ENCODE data around the gene ALS2CL. TPM values are rescaled to one million over a fixed set of nuclear protein-coding genes. Genes with fewer than 3 reads are reported as not detected.

The ALS2CL gene
- polyA plus RNA-seq, 2 of the 4 experiments (the other 2 are of a cell fraction) = 2.3 to 4.0 TPM

- TF ChIP-seq HDAC2 (IDR thresholded peaks at IDR 0.05) (no peak), EP300 (IDR thresholded peaks at IDR 0.05) (no peak), SMC3 (IDR thresholded peaks at IDR 0.05) (no peak), EHMT2 (IDR thresholded peaks at IDR 0.05; ENCODE audit: low read depth) (no peak)
Measured at GRCh38 chr3:46722443-46722842, 29.0 kb upstream of the ALS2CL start (continued).

GRCh38 chr3:46721009-46721408 is 27.5 kb upstream of the ALS2CL start:
- FAIRE-seq = no peak
- ATAC-seq = no peak
- H3K4me3 ChIP-seq = no peak overlapping the region
- CTCF ChIA-PET = interaction anchor here (2.5 kb wide), 2 partner anchors 13 to 15 kb away, joined by 7 to 12 read pairs; no protein-coding TSS in a partner anchor
- TF ChIP-seq HEYL (CRISPR knock-in tag; IDR thresholded peaks at IDR 0.05) (no peak), EP300 (IDR thresholded peaks at IDR 0.05) (no peak), JUNB (IDR thresholded peaks at IDR 0.05) (no peak), ZC3H11A (IDR thresholded peaks at IDR 0.05) (no peak), ESRRA (IDR thresholded peaks at IDR 0.05; ENCODE audit: borderline replicate concordance, low read length) (no peak), HOXB13 (CRISPR knock-in tag; IDR thresholded peaks at IDR 0.05; ENCODE audit: low read depth) (no peak), PBX3 (IDR thresholded peaks at IDR 0.05) (no peak), NR3C1 (IDR thresholded peaks at IDR 0.05) (no peak), CBX2 (IDR thresholded peaks at IDR 0.05; ENCODE audit: borderline replicate concordance, low read depth) (no peak), CHD2 (IDR thresholded peaks at IDR 0.05; ENCODE audit: low read length, partially characterized antibody) (no peak), RARB (CRISPR knock-in tag; IDR thresholded peaks at IDR 0.05) (no peak), HES2 (IDR thresholded peaks at IDR 0.05) (no peak), CHD4 (IDR thresholded peaks at IDR 0.05; ENCODE audit: borderline replicate concordance) (no peak), FOSL2 (IDR thresholded peaks at IDR 0.05) (no peak), FOSL2 (CRISPR knock-in tag; IDR thresholded peaks at IDR 0.05) (no peak), PHF8 (IDR thresholded peaks at IDR 0.05; ENCODE audit: borderline replicate concordance, low read depth) (no peak), FOSB (CRISPR knock-in tag; IDR thresholded peaks at IDR 0.05) (no peak)
- TF ChIP-seq, protein P1, sequence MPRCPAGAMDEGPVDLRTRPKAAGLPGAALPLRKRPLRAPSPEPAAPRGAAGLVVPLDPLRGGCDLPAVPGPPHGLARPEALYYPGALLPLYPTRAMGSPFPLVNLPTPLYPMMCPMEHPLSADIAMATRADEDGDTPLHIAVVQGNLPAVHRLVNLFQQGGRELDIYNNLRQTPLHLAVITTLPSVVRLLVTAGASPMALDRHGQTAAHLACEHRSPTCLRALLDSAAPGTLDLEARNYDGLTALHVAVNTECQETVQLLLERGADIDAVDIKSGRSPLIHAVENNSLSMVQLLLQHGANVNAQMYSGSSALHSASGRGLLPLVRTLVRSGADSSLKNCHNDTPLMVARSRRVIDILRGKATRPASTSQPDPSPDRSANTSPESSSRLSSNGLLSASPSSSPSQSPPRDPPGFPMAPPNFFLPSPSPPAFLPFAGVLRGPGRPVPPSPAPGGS (IDR thresholded peaks at IDR 0.05) = no peak
- TF ChIP-seq, protein P2, sequence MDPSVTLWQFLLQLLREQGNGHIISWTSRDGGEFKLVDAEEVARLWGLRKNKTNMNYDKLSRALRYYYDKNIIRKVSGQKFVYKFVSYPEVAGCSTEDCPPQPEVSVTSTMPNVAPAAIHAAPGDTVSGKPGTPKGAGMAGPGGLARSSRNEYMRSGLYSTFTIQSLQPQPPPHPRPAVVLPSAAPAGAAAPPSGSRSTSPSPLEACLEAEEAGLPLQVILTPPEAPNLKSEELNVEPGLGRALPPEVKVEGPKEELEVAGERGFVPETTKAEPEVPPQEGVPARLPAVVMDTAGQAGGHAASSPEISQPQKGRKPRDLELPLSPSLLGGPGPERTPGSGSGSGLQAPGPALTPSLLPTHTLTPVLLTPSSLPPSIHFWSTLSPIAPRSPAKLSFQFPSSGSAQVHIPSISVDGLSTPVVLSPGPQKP (IDR thresholded peaks at IDR 0.05; ENCODE audit: low read depth, low read length) = no peak
- 92% methylated on average over 2 of the region's 2 CpGs for WGBS (ENCODE audit: missing lambda C conversion rate)
- DNase-seq (ENCODE audit: low read depth in 1 of 2, low spot score in 1 of 2) = no peak
- H3K4me1 ChIP-seq = no peaks in the 10 kb centered on the region
- H3K4me2 ChIP-seq = no peak overlapping the region
- POLR2A ChIA-PET = no interaction called here
- H3K27ac ChIP-seq = no peak overlapping the region
- H3K9me3 ChIP-seq = no peaks in the 10 kb centered on the region

DNA sequence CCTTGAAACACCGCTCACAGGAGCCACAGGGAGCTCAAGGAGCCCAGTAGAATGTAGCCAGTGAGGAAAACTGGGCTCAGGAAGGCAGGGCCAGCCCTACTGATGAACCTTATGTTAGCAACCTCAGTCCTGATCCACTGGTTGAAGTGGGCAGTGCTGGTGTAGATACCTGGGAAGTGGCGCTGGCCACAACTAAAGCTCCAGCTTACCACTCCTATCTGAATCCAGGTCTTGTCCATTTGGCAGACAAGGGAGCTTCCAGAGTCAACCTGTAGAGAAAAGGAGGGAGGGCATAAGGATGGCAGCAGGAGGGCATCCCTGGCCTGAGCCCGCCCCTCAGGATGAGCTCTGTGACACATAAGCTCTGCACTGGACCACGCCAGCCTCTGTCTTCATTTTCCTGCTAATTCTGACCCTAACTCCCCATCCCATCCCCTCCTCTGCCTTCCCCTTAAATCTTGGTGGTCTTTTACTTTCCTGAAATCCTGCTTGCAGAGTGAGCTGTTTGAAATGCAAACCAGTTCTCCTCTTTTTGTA is 26.3 kb upstream of the ALS2CL start:
- Histone ChIP-seq H3K9me3 (no peaks in the 10 kb centered on the region), H3K4me1 (no peaks in the 10 kb centered on the region), H3K4me3 (no peak overlapping the region), H3K27ac (no peak overlapping the region), H3K4me2 (no peak overlapping the region)
- 63% methylated on average over 4 of the region's 4 CpGs for WGBS (ENCODE audit: missing lambda C conversion rate)
- ATAC-seq = 0 out of 6 replicates have a peak, but pooled peaks of 1 of the 2 experiments have one; percentile 43
- ChIA-PET POLR2A (no interaction called here), CTCF (interaction anchor here (1.3 to 2.8 kb wide), 4 partner anchors 12 to 176 kb away, joined by 4 to 12 read pairs (median 8); no protein-coding TSS in a partner anchor)
- DNase-seq (ENCODE audit: low read depth in 1 of 2, low spot score in 1 of 2) = no peak
- FAIRE-seq = no peak
- TF ChIP-seq EHF (CRISPR knock-in tag; IDR thresholded peaks at IDR 0.05) (no peak), E2F6 (IDR thresholded peaks at IDR 0.05; ENCODE audit: borderline replicate concordance, low read depth) (no peak), MAFK (IDR thresholded peaks at IDR 0.05; ENCODE audit: partially characterized antibody) (no peak), HES2 (IDR thresholded peaks at IDR 0.05) (no peak), PBX3 (IDR thresholded peaks at IDR 0.05) (no peak), TFCP2L1 (CRISPR knock-in tag; IDR thresholded peaks at IDR 0.05) (no peak)
- TF ChIP-seq, protein P3, sequence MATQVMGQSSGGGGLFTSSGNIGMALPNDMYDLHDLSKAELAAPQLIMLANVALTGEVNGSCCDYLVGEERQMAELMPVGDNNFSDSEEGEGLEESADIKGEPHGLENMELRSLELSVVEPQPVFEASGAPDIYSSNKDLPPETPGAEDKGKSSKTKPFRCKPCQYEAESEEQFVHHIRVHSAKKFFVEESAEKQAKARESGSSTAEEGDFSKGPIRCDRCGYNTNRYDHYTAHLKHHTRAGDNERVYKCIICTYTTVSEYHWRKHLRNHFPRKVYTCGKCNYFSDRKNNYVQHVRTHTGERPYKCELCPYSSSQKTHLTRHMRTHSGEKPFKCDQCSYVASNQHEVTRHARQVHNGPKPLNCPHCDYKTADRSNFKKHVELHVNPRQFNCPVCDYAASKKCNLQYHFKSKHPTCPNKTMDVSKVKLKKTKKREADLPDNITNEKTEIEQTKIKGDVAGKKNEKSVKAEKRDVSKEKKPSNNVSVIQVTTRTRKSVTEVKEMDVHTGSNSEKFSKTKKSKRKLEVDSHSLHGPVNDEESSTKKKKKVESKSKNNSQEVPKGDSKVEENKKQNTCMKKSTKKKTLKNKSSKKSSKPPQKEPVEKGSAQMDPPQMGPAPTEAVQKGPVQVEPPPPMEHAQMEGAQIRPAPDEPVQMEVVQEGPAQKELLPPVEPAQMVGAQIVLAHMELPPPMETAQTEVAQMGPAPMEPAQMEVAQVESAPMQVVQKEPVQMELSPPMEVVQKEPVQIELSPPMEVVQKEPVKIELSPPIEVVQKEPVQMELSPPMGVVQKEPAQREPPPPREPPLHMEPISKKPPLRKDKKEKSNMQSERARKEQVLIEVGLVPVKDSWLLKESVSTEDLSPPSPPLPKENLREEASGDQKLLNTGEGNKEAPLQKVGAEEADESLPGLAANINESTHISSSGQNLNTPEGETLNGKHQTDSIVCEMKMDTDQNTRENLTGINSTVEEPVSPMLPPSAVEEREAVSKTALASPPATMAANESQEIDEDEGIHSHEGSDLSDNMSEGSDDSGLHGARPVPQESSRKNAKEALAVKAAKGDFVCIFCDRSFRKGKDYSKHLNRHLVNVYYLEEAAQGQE (IDR thresholded peaks at IDR 0.05) = no peak
